HG02973 (cell line): ENCODE results near the gene NLRP12.
"Not testable (repeated sequence)": the region's sequence is repeated elsewhere in the genome, so short reads cannot be mapped to it uniquely, and the experiment has no call there.

Source experiments
- ATAC-seq: cut with Tn5 transposase; IDR thresholded peaks from one replicate; pipeline ENCODE4 v1.9.1; 2021; ENCODE audit warnings: moderate library complexity; ENCODE audit not compliant: unreplicated experiment

The NLRP12 gene

GRCh38 chr19:53832861-53833260 lies 8.7 kb upstream of the NLRP12 start:
- not testable (repeated sequence) for ATAC-seq

- no peak for ATAC-seq
Measured at GRCh38 chr19:53828531-53828930, 4.4 kb upstream of the NLRP12 start.

GRCh38 chr19:53826876-53827275 lies 2.8 kb upstream of the NLRP12 start:
- ATAC-seq: no peak

GRCh38 chr19:53823380-53824120 lies 564 bp downstream of the NLRP12 start:
- ATAC-seq: no peak

- no peak for ATAC-seq
Measured at GRCh38 chr19:53819861-53820260, 4.3 kb downstream of the NLRP12 start.

- ATAC-seq: no peak
Measured at GRCh38 chr19:53818756-53819155, 5.4 kb downstream of the NLRP12 start.

GRCh38 chr19:53813996-53814395 lies 10.1 kb downstream of the NLRP12 start:
- no peak for ATAC-seq

- ATAC-seq: no peak
Measured at GRCh38 chr19:53812335-53812734, 11.8 kb downstream of the NLRP12 start.

- no peak for ATAC-seq
Measured at GRCh38 chr19:53810891-53811290, 13.2 kb downstream of the NLRP12 start.

GRCh38 chr19:53810187-53810546 lies 13.9 kb downstream of the NLRP12 start:
- ATAC-seq: no peak

GRCh38 chr19:53809518-53810186 lies 14.5 kb downstream of the NLRP12 start:
- ATAC-seq: no peak

- no peak for ATAC-seq
Measured at GRCh38 chr19:53808710-53809125, 15.4 kb downstream of the NLRP12 start.

- ATAC-seq: no peak
Measured at GRCh38 chr19:53801257-53801656, 22.9 kb downstream of the NLRP12 start.

- ATAC-seq: no peak
Measured at GRCh38 chr19:53795019-53795418, 29.1 kb downstream of the NLRP12 start.

- ATAC-seq: no peak
Measured at GRCh38 chr19:53792721-53793433, 31.2 kb downstream of the NLRP12 start.

- no peak for ATAC-seq
Measured at GRCh38 chr19:53789708-53790678, 34.1 kb downstream of the NLRP12 start.

- ATAC-seq: no peak
Measured at GRCh38 chr19:53787266-53787665, 36.8 kb downstream of the NLRP12 start.

- no peak for ATAC-seq
Measured at GRCh38 chr19:53786744-53787143, 37.4 kb downstream of the NLRP12 start.

GRCh38 chr19:53785196-53785889 lies 38.8 kb downstream of the NLRP12 start:
- ATAC-seq: no peak

- no peak for ATAC-seq
Measured at GRCh38 chr19:53782698-53783097, 41.4 kb downstream of the NLRP12 start.
